Coronary artery (tissue), 2 donors: Measurements from ENCODE around the gene LSAMP.

ENCODE experiments used
- DNase-seq: peaks from one replicate; pipeline ENCODE4 v3.0.0-alpha.2; 2017; ENCODE audit warnings: low spot score
- H3K27ac ChIP-seq, 2 donors: fragments of 200-600 bp; sonication (generic); one replicate each; pipeline ENCODE4 v1.5.1; 2016 to 2019
- H3K4me3 ChIP-seq: fragments of 200-600 bp; sonication (generic); 2 replicates; pipeline ENCODE4 v1.5.1; 2016; ENCODE audit warnings: mild to moderate bottlenecking, moderate library complexity
- TF ChIP-seq, protein P1 (sequence below): fragments of 200-600 bp; sonication (generic); IDR thresholded peaks from one replicate; pipeline ENCODE4 v1.5.1; 2019; ENCODE audit warnings: antibody characterized with exemption

LSAMP gene

DNA sequence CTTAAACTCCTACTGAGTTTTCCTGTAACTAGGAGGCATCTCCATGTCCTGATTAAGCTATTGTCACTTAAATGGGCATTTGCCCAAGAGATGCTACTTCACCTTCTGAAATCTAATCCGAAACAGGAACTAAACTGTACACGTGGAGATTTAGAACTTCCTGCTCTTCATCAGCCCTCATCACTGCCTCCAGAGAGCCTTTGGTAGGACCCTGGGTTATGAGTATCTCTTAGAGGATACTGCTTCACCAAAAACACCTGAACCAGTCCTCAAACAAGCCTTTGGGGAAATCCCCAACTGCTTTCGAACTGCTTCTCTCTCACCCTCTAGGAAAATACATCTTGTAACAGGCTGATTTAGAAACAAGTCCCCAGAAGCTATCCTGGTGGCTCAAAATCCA, 501.7 kb downstream of the LSAMP start:
- Histone ChIP-seq H3K27ac (no peak overlapping the region), H3K4me3 (no peak overlapping the region)
- no peak for DNase-seq
- TF ChIP-seq, protein P1, sequence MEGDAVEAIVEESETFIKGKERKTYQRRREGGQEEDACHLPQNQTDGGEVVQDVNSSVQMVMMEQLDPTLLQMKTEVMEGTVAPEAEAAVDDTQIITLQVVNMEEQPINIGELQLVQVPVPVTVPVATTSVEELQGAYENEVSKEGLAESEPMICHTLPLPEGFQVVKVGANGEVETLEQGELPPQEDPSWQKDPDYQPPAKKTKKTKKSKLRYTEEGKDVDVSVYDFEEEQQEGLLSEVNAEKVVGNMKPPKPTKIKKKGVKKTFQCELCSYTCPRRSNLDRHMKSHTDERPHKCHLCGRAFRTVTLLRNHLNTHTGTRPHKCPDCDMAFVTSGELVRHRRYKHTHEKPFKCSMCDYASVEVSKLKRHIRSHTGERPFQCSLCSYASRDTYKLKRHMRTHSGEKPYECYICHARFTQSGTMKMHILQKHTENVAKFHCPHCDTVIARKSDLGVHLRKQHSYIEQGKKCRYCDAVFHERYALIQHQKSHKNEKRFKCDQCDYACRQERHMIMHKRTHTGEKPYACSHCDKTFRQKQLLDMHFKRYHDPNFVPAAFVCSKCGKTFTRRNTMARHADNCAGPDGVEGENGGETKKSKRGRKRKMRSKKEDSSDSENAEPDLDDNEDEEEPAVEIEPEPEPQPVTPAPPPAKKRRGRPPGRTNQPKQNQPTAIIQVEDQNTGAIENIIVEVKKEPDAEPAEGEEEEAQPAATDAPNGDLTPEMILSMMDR: no peak

DNA sequence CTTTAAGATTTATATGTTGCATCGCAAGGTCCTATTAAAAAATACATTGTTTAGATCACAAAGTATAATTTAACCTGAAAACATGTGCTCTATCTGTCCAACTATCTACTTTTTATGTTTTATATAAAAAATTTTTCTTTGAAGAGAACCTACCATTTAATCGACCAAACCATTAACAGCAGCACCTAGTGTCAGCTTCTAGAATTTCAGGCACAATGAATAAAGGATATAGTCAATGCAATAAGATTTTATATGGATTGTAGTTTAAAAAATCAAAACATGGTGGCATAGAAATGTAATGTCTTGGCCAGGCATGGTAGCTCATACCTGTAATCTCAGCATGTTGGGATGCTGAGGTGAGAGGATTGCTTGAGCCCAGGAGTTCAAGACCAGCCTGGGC, 508.2 kb downstream of the LSAMP start:
- Histone ChIP-seq H3K4me3 (no peak overlapping the region), H3K27ac (no peak overlapping the region)
- TF ChIP-seq, protein P1: no peak
- DNase-seq: no peak

DNA sequence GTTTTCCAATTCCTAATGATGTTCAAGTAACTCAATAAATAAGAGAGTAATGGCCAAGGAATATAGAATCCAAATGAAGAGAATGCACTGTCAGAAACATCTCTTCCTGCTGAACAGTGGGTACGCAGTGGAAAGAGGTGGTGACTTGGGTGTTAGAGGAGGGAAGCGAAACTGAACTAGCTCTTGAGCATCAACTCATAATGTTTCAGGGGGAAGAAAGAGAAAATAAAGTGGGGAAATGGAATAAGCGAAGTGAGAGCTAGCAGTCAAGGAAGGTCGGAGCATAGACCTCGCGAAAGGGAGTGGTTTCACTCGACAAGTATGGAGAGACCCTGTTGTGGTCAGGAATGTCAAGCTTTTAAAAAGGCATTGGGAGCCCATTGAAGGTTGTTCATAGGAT, 512.5 kb downstream of the LSAMP start:
- Histone ChIP-seq H3K4me3 (no peak overlapping the region), H3K27ac (no peak overlapping the region)
- TF ChIP-seq, protein P1: no peak
- no peak for DNase-seq

DNA sequence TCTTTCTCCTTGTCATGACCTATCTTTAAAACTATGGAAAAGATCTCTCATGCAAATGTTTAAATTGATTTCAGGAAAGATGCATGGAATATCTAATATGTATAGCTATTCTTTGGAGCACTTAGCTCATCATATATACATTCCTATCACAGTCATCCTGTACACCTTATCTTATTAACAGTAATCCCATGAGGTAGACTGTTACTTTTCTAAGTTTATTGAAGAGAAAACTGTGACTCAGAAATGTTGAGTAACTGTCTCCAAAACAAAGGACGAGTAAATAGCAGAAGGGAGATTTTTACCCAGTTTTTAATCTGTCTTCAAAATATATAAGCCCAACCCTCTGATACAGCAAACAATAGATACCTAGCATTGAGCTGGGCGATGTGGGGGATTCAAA, 513.7 kb downstream of the LSAMP start:
- no peak for DNase-seq
- Histone ChIP-seq H3K27ac (no peak overlapping the region), H3K4me3 (no peak overlapping the region)
- TF ChIP-seq, protein P1: no peak

DNA sequence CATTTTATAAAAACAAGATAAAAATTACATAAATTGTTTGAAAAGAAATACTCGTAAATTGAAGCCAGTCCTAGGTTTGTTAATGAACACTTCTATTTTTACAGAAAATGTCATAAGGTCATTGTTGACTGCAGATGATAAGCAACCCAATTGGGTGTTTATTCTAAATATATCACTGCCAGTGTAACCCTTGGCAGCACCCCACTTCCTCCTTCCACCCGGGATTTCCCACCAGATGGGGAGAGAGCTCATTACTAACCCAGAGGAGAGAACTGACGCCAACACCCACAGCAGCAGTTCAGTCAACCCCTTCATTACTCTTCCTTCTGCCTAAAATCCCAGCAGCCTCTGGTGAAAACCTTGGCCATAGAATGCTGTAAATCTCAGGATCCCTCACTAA, 514.4 kb downstream of the LSAMP start:
- no peak overlapping the region for H3K27ac ChIP-seq
- DNase-seq: no peak
- TF ChIP-seq, protein P1: no peak
- H3K4me3 ChIP-seq: no peak overlapping the region

DNA sequence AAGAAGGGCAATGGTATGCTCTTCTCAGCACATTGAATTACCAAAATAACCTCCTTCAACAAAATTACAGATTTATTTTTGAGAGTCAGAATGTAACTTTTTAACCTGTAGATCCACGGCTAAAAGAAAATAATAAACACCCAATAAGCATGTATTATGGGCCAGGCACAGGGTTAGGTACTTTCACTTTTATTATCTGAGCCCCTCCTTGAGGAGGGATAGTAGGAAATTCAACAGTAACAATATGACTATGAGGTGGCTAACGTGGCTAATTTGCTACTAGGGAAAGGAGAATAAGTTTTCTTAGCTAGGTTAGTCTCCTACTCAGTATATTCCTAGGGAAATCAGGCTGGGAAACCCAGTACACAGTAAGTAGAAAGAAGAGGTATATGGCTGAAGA, 515.1 kb downstream of the LSAMP start:
- Histone ChIP-seq H3K27ac (no peak overlapping the region), H3K4me3 (no peak overlapping the region)
- DNase-seq: no peak
- TF ChIP-seq, protein P1: no peak

DNA sequence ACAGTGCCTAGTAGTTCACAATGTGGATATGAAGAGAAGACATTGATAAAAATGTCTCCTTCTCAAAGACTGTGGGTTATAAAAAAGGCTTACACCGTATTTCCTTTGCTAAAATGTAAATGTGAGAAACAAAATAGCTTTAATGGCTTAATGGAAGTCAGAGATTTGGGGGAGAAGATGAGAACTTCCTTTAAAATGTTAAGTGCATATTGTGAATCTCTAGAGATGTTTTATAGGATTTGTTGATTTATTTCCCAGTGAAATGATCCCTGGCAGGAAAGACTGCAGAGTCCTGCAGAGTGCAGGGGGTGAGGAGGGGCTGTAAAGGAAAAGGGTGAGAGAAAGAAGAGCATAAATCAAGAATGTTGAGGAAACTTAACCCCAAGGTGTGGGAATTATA, 516.9 kb downstream of the LSAMP start:
- Histone ChIP-seq H3K4me3 (no peak overlapping the region), H3K27ac (no peak overlapping the region)
- no peak for DNase-seq
- TF ChIP-seq, protein P1: no peak
